Activated T-helper 1 cell treated with anti-CD3 and anti-CD28 coated beads, Interleukin-12 subunit alpha, Interleukin-12 subunit beta, Interleukin-2, Interleukin-4 antibody, amounts not matched to agents 30 ng/mL and 10 ng/mL and 1 ng/mL, durations not matched to agents 14 hours and 24 hours and 36 hours (primary cell): Measurements from ENCODE around the gene EFNA3. TPM values are rescaled to one million over a fixed set of nuclear protein-coding genes. Genes with fewer than 3 reads are reported as not detected.

Experiments used
- DNase-seq: peaks from one replicate; pipeline ENCODE4 v3.0.0; 2021; ENCODE audit warnings: low spot score
- H3K27ac Mint-ChIP-seq: one replicate; pipeline ENCODE4 v1.8.0; 2021; ENCODE audit warnings: mild to moderate bottlenecking, mixed read lengths
- H3K27me3 Mint-ChIP-seq: one replicate; pipeline ENCODE4 v1.8.0; 2022; ENCODE audit warnings: mild to moderate bottlenecking, moderate library complexity, mixed read lengths; ENCODE audit not compliant: insufficient read depth
- H3K36me3 Mint-ChIP-seq: one replicate; pipeline ENCODE4 v1.8.0; 2021; ENCODE audit warnings: low read depth, mixed read lengths
- H3K4me1 Mint-ChIP-seq: one replicate; pipeline ENCODE4 v1.8.0; 2021; ENCODE audit warnings: low read depth, mixed read lengths
- H3K4me3 Mint-ChIP-seq: one replicate; pipeline ENCODE4 v1.8.0; 2021; ENCODE audit warnings: mild to moderate bottlenecking, moderate library complexity, mixed read lengths
- H3K9me3 Mint-ChIP-seq: one replicate; pipeline ENCODE4 v1.8.0; 2021; ENCODE audit warnings: mixed read lengths
- intact Hi-C: fragments of 100-400 bp; cut with micrococcal nuclease; formaldehyde crosslinking; loops from one replicate; pipeline ENCODE4 v1.15.1; 2024
- total RNA-seq: library from RNA; stranded (reverse); gene quantifications from 2 replicates; pipeline ENCODE4 v1.2.3, GENCODE V29; 2022

Gene EFNA3
- total RNA-seq, 1 donor from 2014 or later, result 2.8 TPM

GRCh38 chr1:155121249-155121648, 42.6 kb downstream of the EFNA3 start:
- peaks cover 40% of the 10 kb centered on the region for H3K27me3 Mint-ChIP-seq
- intact Hi-C loops, result no loop called here
- no peak overlapping the region for H3K27ac Mint-ChIP-seq
- no peaks in the 10 kb centered on the region for H3K36me3 Mint-ChIP-seq
- DNase-seq, result no peak
- H3K9me3 Mint-ChIP-seq, result no peaks in the 10 kb centered on the region
- no peaks in the 10 kb centered on the region for H3K4me1 Mint-ChIP-seq
- H3K4me3 Mint-ChIP-seq, result no peak overlapping the region

- Mint-ChIP-seq H3K4me3 (no peak overlapping the region), H3K27ac (no peak overlapping the region), H3K4me1 (peaks cover 8% of the 10 kb centered on the region), H3K9me3 (no peaks in the 10 kb centered on the region), H3K36me3 (peaks cover 2% of the 10 kb centered on the region), H3K27me3 (peaks cover 43% of the 10 kb centered on the region)
- intact Hi-C loops, result no loop called here
- no peak for DNase-seq
Observed at GRCh38 chr1:155122308-155122707, 43.7 kb downstream of the EFNA3 start.

- Mint-ChIP-seq H3K36me3 (peaks cover 2% of the 10 kb centered on the region), H3K27ac (no peak overlapping the region), H3K4me1 (peaks cover 19% of the 10 kb centered on the region), H3K27me3 (peaks cover 52% of the 10 kb centered on the region), H3K4me3 (no peak overlapping the region), H3K9me3 (no peaks in the 10 kb centered on the region)
- intact Hi-C loops, result no loop called here
- DNase-seq, result no peak
Observed at GRCh38 chr1:155123801-155124200, 45.2 kb downstream of the EFNA3 start.

GRCh38 chr1:155124503-155125463, 46.1 kb downstream of the EFNA3 start:
- peaks cover 2% of the 10 kb centered on the region for H3K36me3 Mint-ChIP-seq
- DNase-seq, result no peak
- H3K27me3 Mint-ChIP-seq, result peaks cover 56% of the 10 kb centered on the region
- H3K27ac Mint-ChIP-seq, result no peak overlapping the region
- no peak overlapping the region for H3K4me3 Mint-ChIP-seq
- no peaks in the 10 kb centered on the region for H3K9me3 Mint-ChIP-seq
- peaks cover 19% of the 10 kb centered on the region for H3K4me1 Mint-ChIP-seq
- intact Hi-C loops, result loop anchor here (5.0 kb wide), 2 partner anchors 32 to 43 kb away; no protein-coding TSS in a partner anchor

GRCh38 chr1:155125511-155125945, 46.9 kb downstream of the EFNA3 start:
- Mint-ChIP-seq H3K4me1 (peaks cover 19% of the 10 kb centered on the region), H3K36me3 (peaks cover 2% of the 10 kb centered on the region), H3K27ac (no peak overlapping the region), H3K27me3 (peaks cover 54% of the 10 kb centered on the region), H3K4me3 (peak overlapping the region; percentile 19), H3K9me3 (no peaks in the 10 kb centered on the region)
- intact Hi-C loops, result loop anchor here (5.0 kb wide), 2 partner anchors 33 to 42 kb away; no protein-coding TSS in a partner anchor
- DNase-seq, result no peak

GRCh38 chr1:155125946-155126555, 47.4 kb downstream of the EFNA3 start:
- intact Hi-C loops, result loop anchor here (5.0 kb wide), 2 partner anchors 34 to 41 kb away; no protein-coding TSS in a partner anchor
- H3K9me3 Mint-ChIP-seq, result no peaks in the 10 kb centered on the region
- peaks cover 19% of the 10 kb centered on the region for H3K4me1 Mint-ChIP-seq
- no peak overlapping the region for H3K27ac Mint-ChIP-seq
- peaks cover 2% of the 10 kb centered on the region for H3K36me3 Mint-ChIP-seq
- DNase-seq, result no peak
- H3K27me3 Mint-ChIP-seq, result peaks cover 56% of the 10 kb centered on the region
- H3K4me3 Mint-ChIP-seq, result peak overlapping the region; percentile 19

- Mint-ChIP-seq H3K27ac (no peak overlapping the region), H3K4me1 (peaks cover 19% of the 10 kb centered on the region), H3K9me3 (no peaks in the 10 kb centered on the region), H3K4me3 (peak overlapping the region; percentile 82), H3K27me3 (peaks cover 53% of the 10 kb centered on the region), H3K36me3 (peaks cover 2% of the 10 kb centered on the region)
- DNase-seq, result no peak
- intact Hi-C loops, result loop anchor here (5.0 kb wide), 2 partner anchors 34 to 41 kb away; no protein-coding TSS in a partner anchor
Observed at GRCh38 chr1:155126556-155127104, 48.0 kb downstream of the EFNA3 start.

- Mint-ChIP-seq H3K27me3 (peaks cover 53% of the 10 kb centered on the region), H3K27ac (no peak within 1 kb of the TSS)
Observed at GRCh38 chr1:155127105-155127966, 48.7 kb downstream of the EFNA3 start, which contains the start of gene EFNA1. Gene EFNA1 (plus strand): TSS chr1:155127876. CDS start chr1:155127978, 102 bp downstream.

GRCh38 chr1:155127967-155128754, 49.5 kb downstream of the EFNA3 start:
- peak overlapping the region; percentile 67 for H3K4me3 Mint-ChIP-seq
- peaks cover 2% of the 10 kb centered on the region for H3K36me3 Mint-ChIP-seq
- H3K4me1 Mint-ChIP-seq, result peaks cover 19% of the 10 kb centered on the region
- no peaks in the 10 kb centered on the region for H3K9me3 Mint-ChIP-seq
- DNase-seq, result no peak
- intact Hi-C loops, result loop anchor here (5.0 kb wide), 2 partner anchors 36 to 39 kb away; no protein-coding TSS in a partner anchor
- peaks cover 49% of the 10 kb centered on the region for H3K27me3 Mint-ChIP-seq
- no peak overlapping the region for H3K27ac Mint-ChIP-seq

More at GRCh38 chr1:155127105-155127966, 48.7 kb downstream of the EFNA3 start, which contains the start of gene EFNA1:
- intact Hi-C loops, result loop anchor here (5.0 kb wide), 2 partner anchors 35 to 40 kb away; no protein-coding TSS in a partner anchor
- Mint-ChIP-seq H3K4me1 (peaks cover 19% of the 10 kb centered on the region), H3K36me3 (peaks cover 2% of the 10 kb centered on the region), H3K4me3 (peak within 1 kb of the TSS; percentile 82), H3K9me3 (no peaks in the 10 kb centered on the region)
- peak; percentile 34 for DNase-seq

GRCh38 chr1:155128755-155129473, 50.3 kb downstream of the EFNA3 start:
- intact Hi-C loops, result loop anchor here (5.0 kb wide), 2 partner anchors 37 to 38 kb away; no protein-coding TSS in a partner anchor
- Mint-ChIP-seq H3K9me3 (no peaks in the 10 kb centered on the region), H3K4me1 (peaks cover 19% of the 10 kb centered on the region), H3K36me3 (peaks cover 2% of the 10 kb centered on the region), H3K27me3 (peaks cover 49% of the 10 kb centered on the region), H3K27ac (no peak overlapping the region), H3K4me3 (peak overlapping the region; percentile 67)
- DNase-seq, result no peak
